Measurements from ENCODE around the gene MRPS23. TPM values are rescaled to one million over a fixed set of nuclear protein-coding genes. Genes with fewer than 3 reads are reported as not detected.

Gene MRPS23
- total RNA-seq, 2 donors from 2014 or later, result 24.1 to 35.3 TPM

GRCh38 chr17:57872536-57872935, 22.7 kb upstream of the MRPS23 start:
- Histone ChIP-seq H3K9me3 (no peaks in the 10 kb centered on the region), H3K27me3 (no peaks in the 10 kb centered on the region), H3K27ac (no peak overlapping the region), H3K36me3 (peaks cover 30% of the 10 kb centered on the region), H3K4me3 (no peak overlapping the region), H3K4me1 (peaks cover 0 to 67% of the 10 kb centered on the region in 2 donors)
- no peak for TF ChIP-seq CTCF (IDR thresholded peaks at IDR 0.05)
- DNase-seq (ENCODE audit: low spot score), result no peak

- no peak for DNase-seq (ENCODE audit: low spot score)
- Histone ChIP-seq H3K27ac (no peak overlapping the region), H3K4me1 (peaks cover 0 to 63% of the 10 kb centered on the region in 2 donors), H3K36me3 (peaks cover 27% of the 10 kb centered on the region), H3K9me3 (no peaks in the 10 kb centered on the region), H3K4me3 (no peak overlapping the region), H3K27me3 (no peaks in the 10 kb centered on the region)
- no peak for TF ChIP-seq CTCF (IDR thresholded peaks at IDR 0.05)
These were observed 22.0 kb upstream of the MRPS23 start for GRCh38 chr17:57871863-57872262.

- H3K36me3 ChIP-seq, result peaks cover 29% of the 10 kb centered on the region
- peaks cover 0 to 57% of the 10 kb centered on the region in 2 donors for H3K4me1 ChIP-seq
These were observed 21.3 kb upstream of the MRPS23 start for GRCh38 chr17:57871155-57871554.

GRCh38 chr17:57870283-57870635, 20.4 kb upstream of the MRPS23 start:
- Histone ChIP-seq H3K4me3 (no peak overlapping the region), H3K27me3 (no peaks in the 10 kb centered on the region), H3K9me3 (no peaks in the 10 kb centered on the region), H3K36me3 (peaks cover 33% of the 10 kb centered on the region), H3K27ac (no peak overlapping the region), H3K4me1 (peaks cover 0 to 48% of the 10 kb centered on the region in 2 donors)
- no peak for DNase-seq (ENCODE audit: low spot score)
- TF ChIP-seq CTCF (IDR thresholded peaks at IDR 0.05), result no peak

More at GRCh38 chr17:57871155-57871554, 21.3 kb upstream of the MRPS23 start:
- TF ChIP-seq CTCF (IDR thresholded peaks at IDR 0.05), result no peak
- DNase-seq (ENCODE audit: low spot score), result no peak
- Histone ChIP-seq H3K27ac (no peak overlapping the region), H3K4me3 (no peak overlapping the region), H3K9me3 (no peaks in the 10 kb centered on the region), H3K27me3 (no peaks in the 10 kb centered on the region)

- no peaks in the 10 kb centered on the region for H3K9me3 ChIP-seq
- H3K27ac ChIP-seq, result no peak overlapping the region
- H3K4me3 ChIP-seq, result no peak overlapping the region
- peaks cover 0 to 43% of the 10 kb centered on the region in 2 donors for H3K4me1 ChIP-seq
- H3K27me3 ChIP-seq, result no peaks in the 10 kb centered on the region
- DNase-seq (ENCODE audit: low spot score), result no peak
- no peak for TF ChIP-seq CTCF (IDR thresholded peaks at IDR 0.05)
- H3K36me3 ChIP-seq, result peaks cover 33% of the 10 kb centered on the region
These were observed 19.9 kb upstream of the MRPS23 start for GRCh38 chr17:57869617-57870282.

Measured in right atrium auricular region (tissue), 2 donors.